Measurements from ENCODE around the gene GPR18. TPM values are rescaled to one million over a fixed set of nuclear protein-coding genes. Genes with fewer than 3 reads are reported as not detected.

GPR18 gene
- total RNA-seq, 1 experiment from 2014 or later, result 126 TPM

GRCh38 chr13:99206873-99207272 is 51.3 kb downstream of the GPR18 start:
- Histone ChIP-seq H2AFZ (ENCODE audit: low read length) (no peak overlapping the region), H3K9ac (ENCODE audit: low read length) (0 out of 2 replicates have a peak overlapping the region, but pooled peaks have one; percentile 6), H3K4me2 (ENCODE audit: low read depth, low read length, poor library complexity, severe bottlenecking) (peak overlapping the region; percentile 91), H4K20me1 (ENCODE audit: insufficient read depth, low read depth, low read length) (peaks cover 24% of the 10 kb centered on the region; the same call in 1 of the 2 replicates), H3K27ac (ENCODE audit: low read length) (peak overlapping the region; percentile 71; the same call in 1 of the 2 replicates), H3K9me3 (ENCODE audit: low read length) (no peaks in the 10 kb centered on the region), H3K27me3 (ENCODE audit: low read length) (no peaks in the 10 kb centered on the region), H3K79me2 (ENCODE audit: low read length) (peaks cover 93% of the 10 kb centered on the region), H3K4me3 (ENCODE audit: low read length) (no peak overlapping the region), H3K9me2 (replicated peaks; ENCODE audit: insufficient read depth, low read length) (no peaks in the 10 kb centered on the region), H3K4me1 (ENCODE audit: low read length) (peaks cover 77% of the 10 kb centered on the region), H3K36me3 (ENCODE audit: insufficient read depth, low read length) (peaks cover 7% of the 10 kb centered on the region; the same call in 1 of the 2 replicates)
- no peak for DNase-seq

DNA sequence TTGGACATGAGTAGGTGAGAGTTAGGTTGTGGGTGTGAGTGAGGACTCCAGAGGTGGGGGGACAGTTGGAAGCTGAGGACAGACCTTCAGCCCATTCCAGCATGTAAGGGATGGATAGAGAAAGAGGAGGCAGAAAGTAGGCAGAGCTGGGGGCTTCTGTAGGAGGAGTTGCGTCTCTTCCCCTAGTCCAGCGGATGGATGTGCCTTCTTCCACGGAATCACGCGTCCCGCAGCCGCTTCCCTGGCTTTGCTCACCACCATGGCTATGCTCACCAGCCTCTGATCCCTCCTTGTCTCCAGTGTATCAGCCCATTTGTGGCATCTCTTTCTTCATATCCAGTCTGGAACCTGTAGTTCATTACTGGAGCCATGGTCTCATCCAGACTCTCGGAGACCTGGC is 52.0 kb downstream of the GPR18 start:
- H4K20me1 ChIP-seq (ENCODE audit: insufficient read depth, low read depth, low read length), result peaks cover 24% of the 10 kb centered on the region; the same call in 1 of the 2 replicates

DNA sequence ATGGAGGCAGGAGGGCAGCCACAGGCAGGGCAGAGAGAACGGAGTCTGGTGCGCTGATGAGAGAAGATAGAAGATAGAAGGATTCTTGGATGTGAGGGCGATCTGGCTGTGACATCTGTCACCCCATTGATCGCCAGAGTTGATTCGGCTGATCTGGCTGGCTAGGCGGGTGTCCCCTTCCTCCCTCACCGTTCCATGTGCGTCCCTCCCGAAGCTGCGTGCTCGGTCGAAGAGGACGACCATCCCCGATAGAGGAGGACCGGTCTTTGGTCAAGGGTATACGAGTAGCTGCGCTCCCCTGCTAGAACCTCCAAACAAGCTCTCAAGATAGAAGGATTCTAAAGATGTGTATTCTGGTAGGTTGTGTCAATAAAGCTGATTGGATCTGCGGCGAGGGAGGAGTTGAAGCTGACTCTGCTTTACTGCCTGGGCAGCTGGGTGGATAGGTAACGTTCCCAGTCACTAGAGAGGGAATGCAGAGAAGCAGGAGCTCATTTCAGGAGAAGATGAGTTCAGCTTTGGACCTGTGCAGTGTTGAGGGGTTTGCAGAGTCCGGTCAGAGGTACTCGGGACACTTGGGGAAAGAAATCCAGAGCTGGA is 52.5 kb downstream of the GPR18 start:
- Histone ChIP-seq H3K79me2 (ENCODE audit: low read length) (peaks cover 93% of the 10 kb centered on the region), H3K9me3 (ENCODE audit: low read length) (no peaks in the 10 kb centered on the region), H3K4me3 (ENCODE audit: low read length) (peak overlapping the region; percentile 65), H2AFZ (ENCODE audit: low read length) (no peak overlapping the region), H3K4me2 (ENCODE audit: low read depth, low read length, poor library complexity, severe bottlenecking) (peak overlapping the region; percentile 91), H4K20me1 (ENCODE audit: insufficient read depth, low read depth, low read length) (peaks cover 24% of the 10 kb centered on the region; the same call in 1 of the 2 replicates), H3K27ac (ENCODE audit: low read length) (peak overlapping the region; percentile 89), H3K9ac (ENCODE audit: low read length) (peak overlapping the region; percentile 61), H3K9me2 (replicated peaks; ENCODE audit: insufficient read depth, low read length) (no peaks in the 10 kb centered on the region), H3K27me3 (ENCODE audit: low read length) (no peaks in the 10 kb centered on the region), H3K4me1 (ENCODE audit: low read length) (peaks cover 71% of the 10 kb centered on the region), H3K36me3 (ENCODE audit: insufficient read depth, low read length) (peaks cover 7% of the 10 kb centered on the region; the same call in 1 of the 2 replicates)
- DNase-seq, result no peak

More for the DNA sequence above, 52.0 kb downstream of the GPR18 start:
- no peak for DNase-seq
- Histone ChIP-seq H3K4me2 (ENCODE audit: low read depth, low read length, poor library complexity, severe bottlenecking) (peak overlapping the region; percentile 91), H3K27me3 (ENCODE audit: low read length) (no peaks in the 10 kb centered on the region), H3K9me3 (ENCODE audit: low read length) (no peaks in the 10 kb centered on the region), H3K4me3 (ENCODE audit: low read length) (no peak overlapping the region; the same call in 1 of the 2 replicates), H2AFZ (ENCODE audit: low read length) (no peak overlapping the region), H3K79me2 (ENCODE audit: low read length) (peaks cover 93% of the 10 kb centered on the region), H3K36me3 (ENCODE audit: insufficient read depth, low read length) (peaks cover 7% of the 10 kb centered on the region; the same call in 1 of the 2 replicates), H3K27ac (ENCODE audit: low read length) (peak overlapping the region; percentile 89), H3K9me2 (replicated peaks; ENCODE audit: insufficient read depth, low read length) (no peaks in the 10 kb centered on the region), H3K4me1 (ENCODE audit: low read length) (peaks cover 71% of the 10 kb centered on the region), H3K9ac (ENCODE audit: low read length) (peak overlapping the region; percentile 22; the same call in 1 of the 2 replicates)

Small RNAs within 50 kb of the gene (small RNA-seq; reads per million reads assigned to genes)
- gene RN7SKP9, result 14.2 reads per million, percentile 94 among the genes with 10 or more reads in this experiment

Other genes with a start within 250 kb of the GPR18 start
- gene UBAC2, start 57.5 kb downstream of the GPR18 start, total RNA-seq (2014; rRNA removed; shearing (Covaris generic); ENCODE audit: low replicate concordance), result 50.6 and 58.3 TPM in 2 replicates
- gene GPR183, start 49.0 kb upstream of the GPR18 start, total RNA-seq (2014; rRNA removed; shearing (Covaris generic); ENCODE audit: low replicate concordance), result 0.11 TPM in 1 of 2 replicates, not detected in the other
- gene TM9SF2, start 243.1 kb upstream of the GPR18 start, total RNA-seq (2014; rRNA removed; shearing (Covaris generic); ENCODE audit: low replicate concordance), result 68.2 and 134 TPM in 2 replicates

Data from Karpas-422 (cell line).